Type B pancreatic cell (in vitro differentiated cells): ENCODE data around the gene C8G. TPM values are rescaled to one million over a fixed set of nuclear protein-coding genes. Genes with fewer than 3 reads are reported as not detected.

Source experiments
- DNase-seq: peaks from one replicate; pipeline ENCODE4 v3.0.0; 2021; ENCODE audit warnings: mixed read lengths; ENCODE audit not compliant: unreplicated experiment; ENCODE audit errors: extremely low spot score
- H3K27ac Mint-ChIP-seq: 2 replicates; pipeline ENCODE4 v1.8.0; 2021; ENCODE audit warnings: mild to moderate bottlenecking, mixed read lengths
- H3K27me3 Mint-ChIP-seq: 2 replicates; pipeline ENCODE4 v1.8.0; 2021; ENCODE audit warnings: mixed read lengths
- H3K36me3 Mint-ChIP-seq: 2 replicates; pipeline ENCODE4 v1.8.0; 2021; ENCODE audit warnings: mixed read lengths
- H3K4me1 Mint-ChIP-seq: one replicate; pipeline ENCODE4 v1.8.0; 2021; ENCODE audit warnings: mixed read lengths; ENCODE audit not compliant: unreplicated experiment
- H3K4me3 Mint-ChIP-seq: 2 replicates; pipeline ENCODE4 v1.8.0; 2021; ENCODE audit warnings: mild to moderate bottlenecking, mixed read lengths
- H3K9me3 Mint-ChIP-seq: 2 replicates; pipeline ENCODE4 v1.8.0; 2021; ENCODE audit warnings: mixed read lengths
- total RNA-seq: library from RNA; stranded (reverse); gene quantifications from 2 replicates; pipeline ENCODE4 v1.2.1, GENCODE V29; 2021; ENCODE audit warnings: low replicate concordance
- TF ChIP-seq, protein P1 (sequence below): fragments of 200-600 bp; sonication (generic); conservative IDR thresholded peaks from 2 replicates; pipeline ENCODE4 v1.5.0; 2021; ENCODE audit warnings: antibody characterized with exemption, mild to moderate bottlenecking

The C8G gene
- total RNA-seq, 1 donor from 2014 or later: 2.8 TPM

DNA sequence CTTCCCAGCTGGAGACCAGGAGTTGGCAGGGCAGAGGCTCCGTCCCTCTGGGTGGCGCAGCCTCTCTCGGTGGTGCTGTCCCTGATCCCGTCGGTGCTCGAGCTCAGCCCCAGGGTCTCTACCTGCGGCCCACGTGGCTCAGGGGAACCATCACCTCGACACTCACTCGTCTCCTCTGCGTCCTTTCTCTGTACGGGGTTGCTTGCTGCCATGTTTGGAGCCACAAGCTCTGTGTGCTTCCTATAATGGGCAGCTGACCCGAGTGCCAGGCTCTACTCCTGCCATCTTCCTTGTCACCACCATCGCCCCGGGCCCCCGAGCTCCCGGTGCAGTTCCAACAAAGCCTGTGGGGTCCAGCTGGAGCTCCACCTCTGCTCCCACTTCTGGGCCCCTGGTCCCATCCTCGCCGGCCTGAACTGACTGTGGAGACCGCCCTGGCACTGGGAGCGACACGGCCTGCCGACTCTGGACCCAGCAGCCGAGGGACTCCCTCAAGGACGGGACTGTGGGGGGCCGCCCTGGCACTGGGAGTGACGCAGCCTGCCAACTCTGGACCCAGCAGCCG, 5.5 kb upstream of the C8G start:
- Mint-ChIP-seq H3K27me3 (no peaks in the 10 kb centered on the region), H3K4me1 (no peaks in the 10 kb centered on the region), H3K36me3 (peaks cover 8% of the 10 kb centered on the region), H3K4me3 (no peak overlapping the region), H3K27ac (no peak overlapping the region), H3K9me3 (no peaks in the 10 kb centered on the region)
- no peak for DNase-seq
- TF ChIP-seq, protein P1, sequence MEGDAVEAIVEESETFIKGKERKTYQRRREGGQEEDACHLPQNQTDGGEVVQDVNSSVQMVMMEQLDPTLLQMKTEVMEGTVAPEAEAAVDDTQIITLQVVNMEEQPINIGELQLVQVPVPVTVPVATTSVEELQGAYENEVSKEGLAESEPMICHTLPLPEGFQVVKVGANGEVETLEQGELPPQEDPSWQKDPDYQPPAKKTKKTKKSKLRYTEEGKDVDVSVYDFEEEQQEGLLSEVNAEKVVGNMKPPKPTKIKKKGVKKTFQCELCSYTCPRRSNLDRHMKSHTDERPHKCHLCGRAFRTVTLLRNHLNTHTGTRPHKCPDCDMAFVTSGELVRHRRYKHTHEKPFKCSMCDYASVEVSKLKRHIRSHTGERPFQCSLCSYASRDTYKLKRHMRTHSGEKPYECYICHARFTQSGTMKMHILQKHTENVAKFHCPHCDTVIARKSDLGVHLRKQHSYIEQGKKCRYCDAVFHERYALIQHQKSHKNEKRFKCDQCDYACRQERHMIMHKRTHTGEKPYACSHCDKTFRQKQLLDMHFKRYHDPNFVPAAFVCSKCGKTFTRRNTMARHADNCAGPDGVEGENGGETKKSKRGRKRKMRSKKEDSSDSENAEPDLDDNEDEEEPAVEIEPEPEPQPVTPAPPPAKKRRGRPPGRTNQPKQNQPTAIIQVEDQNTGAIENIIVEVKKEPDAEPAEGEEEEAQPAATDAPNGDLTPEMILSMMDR: no peak

DNA sequence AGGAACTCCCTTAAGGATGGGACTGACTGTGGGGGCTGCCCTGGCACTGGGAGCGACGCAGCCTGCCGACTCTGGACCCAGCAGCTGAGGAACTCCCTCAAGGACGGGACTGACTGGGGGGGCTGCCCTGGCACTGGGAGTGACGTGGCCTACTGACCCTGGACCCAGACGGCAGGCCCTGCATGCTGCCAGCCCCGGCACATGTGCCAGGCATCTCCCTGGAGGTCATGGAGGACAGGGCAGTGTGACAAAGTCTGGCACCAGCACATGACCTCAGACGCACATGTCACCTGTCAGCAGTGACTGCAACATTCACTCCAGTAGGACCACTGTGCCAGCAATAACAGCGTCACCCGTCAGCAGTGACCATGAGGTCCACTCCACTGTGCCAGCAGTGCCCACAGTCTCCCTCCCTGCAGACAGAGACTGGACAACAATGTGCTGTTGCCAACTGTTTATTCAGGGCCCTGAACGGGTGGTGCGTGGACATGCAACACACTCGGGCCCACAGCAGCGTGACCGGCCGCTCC, 5.0 kb upstream of the C8G start:
- no peak for DNase-seq
- Mint-ChIP-seq H3K27ac (no peak overlapping the region), H3K27me3 (no peaks in the 10 kb centered on the region), H3K9me3 (no peaks in the 10 kb centered on the region), H3K36me3 (peaks cover 8% of the 10 kb centered on the region), H3K4me1 (peaks cover 4% of the 10 kb centered on the region), H3K4me3 (no peak overlapping the region)
- TF ChIP-seq, protein P1: no peak

DNA sequence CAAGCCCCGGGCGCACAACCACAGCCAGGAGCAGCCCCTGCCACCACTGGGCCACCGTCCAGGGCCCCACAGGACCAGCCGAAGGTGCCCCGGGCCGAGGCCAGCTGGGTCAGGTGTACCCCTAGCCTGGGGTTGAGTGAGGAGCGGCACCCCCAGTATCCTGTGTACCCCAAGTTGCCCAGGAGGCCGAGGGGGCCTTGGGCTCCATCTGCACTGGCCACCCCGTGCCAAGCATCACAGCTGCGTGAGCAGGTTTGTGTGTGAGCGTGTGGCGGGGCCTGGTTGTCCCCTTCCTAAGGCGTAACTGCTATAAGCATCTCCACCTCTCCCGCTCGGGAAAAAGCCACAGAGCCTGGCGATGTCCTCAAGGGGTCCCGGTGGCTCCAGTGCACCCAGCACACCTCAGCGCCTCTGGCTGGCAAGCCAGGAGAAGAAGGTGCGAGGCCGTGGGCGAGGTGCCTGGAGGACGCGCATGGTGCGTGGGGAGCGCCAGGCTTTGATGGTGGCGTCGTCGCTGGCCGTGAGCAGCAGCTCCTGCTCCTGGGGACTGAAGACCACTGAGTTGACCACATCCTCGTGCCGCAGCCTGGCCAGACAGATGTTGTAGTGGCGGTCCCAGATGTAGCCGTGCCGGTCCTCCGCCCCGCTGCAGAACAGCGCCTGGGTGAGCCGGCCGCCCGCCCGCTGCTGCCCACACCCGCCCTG, 4.4 kb upstream of the C8G start:
- H3K36me3 Mint-ChIP-seq: peaks cover 8% of the 10 kb centered on the region
- H3K27me3 Mint-ChIP-seq: no peaks in the 10 kb centered on the region
- TF ChIP-seq, protein P1: no peak
- H3K9me3 Mint-ChIP-seq: no peaks in the 10 kb centered on the region
- no peak overlapping the region for H3K4me3 Mint-ChIP-seq
- H3K27ac Mint-ChIP-seq: no peak overlapping the region
- DNase-seq: no peak
- peaks cover 4% of the 10 kb centered on the region for H3K4me1 Mint-ChIP-seq

DNA sequence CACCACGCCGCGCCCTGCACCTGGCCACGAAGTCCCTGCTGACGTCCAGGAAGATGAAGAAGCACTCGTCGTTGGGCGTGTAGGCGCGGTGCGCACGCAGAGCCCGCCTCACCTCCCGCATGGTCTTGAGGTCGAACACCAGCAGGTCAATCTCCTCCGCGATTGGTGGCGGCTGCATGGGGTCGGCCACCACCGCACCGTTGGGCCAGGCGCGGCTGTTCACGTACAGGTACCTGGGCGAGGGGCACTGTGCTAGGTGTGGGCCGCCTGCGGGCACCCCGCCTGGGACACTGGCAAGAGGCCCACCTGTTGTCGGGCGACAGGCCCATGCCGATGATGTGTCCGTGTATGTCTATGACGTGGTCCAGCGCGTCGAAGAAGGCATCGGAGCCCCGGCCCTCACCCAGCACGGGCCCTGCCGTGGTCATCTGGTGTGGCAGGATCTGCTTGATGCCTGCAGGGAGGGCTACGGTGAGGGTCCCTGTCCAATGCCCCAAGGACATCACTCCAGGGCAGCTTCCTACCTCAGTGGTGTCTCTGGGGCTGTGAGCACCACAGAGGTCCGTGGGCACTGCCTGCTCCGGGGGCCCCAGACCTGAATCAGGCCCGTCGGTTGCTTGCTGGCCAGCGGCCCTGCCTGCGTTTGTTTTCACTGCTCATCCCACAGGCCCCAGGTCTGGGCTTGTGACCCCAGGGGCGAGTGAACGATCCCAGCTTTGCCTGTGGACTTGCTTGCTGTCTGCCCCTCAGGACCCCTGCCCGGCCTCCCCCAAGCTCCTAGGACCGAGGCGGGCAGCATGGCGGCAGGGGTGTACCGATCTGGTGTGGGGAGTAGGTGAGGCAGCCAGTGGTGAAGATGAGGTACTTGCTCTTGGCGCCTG, 3.6 kb upstream of the C8G start:
- Mint-ChIP-seq H3K4me3 (no peak overlapping the region), H3K27me3 (no peaks in the 10 kb centered on the region), H3K27ac (no peak overlapping the region), H3K9me3 (no peaks in the 10 kb centered on the region), H3K4me1 (peaks cover 4% of the 10 kb centered on the region), H3K36me3 (peaks cover 8% of the 10 kb centered on the region)
- no peak for DNase-seq
- TF ChIP-seq, protein P1: no peak

DNA sequence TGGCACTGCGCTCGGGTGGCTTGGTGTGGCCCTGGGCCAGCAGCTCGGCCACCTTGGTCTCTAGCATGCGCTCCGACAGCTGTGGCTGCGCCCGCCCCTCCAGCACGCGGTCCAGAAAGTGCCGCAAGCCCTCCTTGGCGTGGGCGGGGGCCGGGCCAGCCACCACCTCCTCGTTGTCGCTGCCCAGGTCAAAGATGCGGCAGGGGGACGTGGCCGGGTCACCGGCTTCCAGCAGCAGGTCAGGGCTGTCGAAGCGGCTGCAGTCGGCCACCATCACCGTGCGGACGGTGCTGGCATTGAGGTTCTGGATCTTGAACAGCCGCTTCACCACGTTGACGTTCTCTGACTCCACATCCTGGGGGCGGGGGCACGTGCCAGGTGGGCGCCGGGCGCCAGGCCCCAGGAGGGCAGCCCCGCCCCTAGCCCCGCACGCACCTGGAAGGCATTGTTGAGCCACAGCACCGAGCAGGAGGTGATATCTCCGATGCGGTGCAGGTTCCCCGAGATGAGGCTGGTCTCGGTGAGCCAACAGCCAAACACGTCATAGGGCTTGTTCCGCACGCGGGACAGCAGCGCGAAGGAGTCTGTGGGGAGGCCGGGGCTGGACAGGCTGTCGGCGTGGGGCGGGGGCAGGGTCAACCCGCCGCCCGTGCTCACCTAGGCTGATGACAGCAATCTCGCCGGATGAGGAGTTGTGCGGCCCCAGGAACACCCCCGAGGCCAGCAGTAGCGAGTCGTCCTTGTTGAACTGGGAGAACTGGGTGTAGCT, 2.7 kb upstream of the C8G start:
- no peaks in the 10 kb centered on the region for H3K27me3 Mint-ChIP-seq
- H3K4me1 Mint-ChIP-seq: peaks cover 4% of the 10 kb centered on the region
- peaks cover 7% of the 10 kb centered on the region for H3K36me3 Mint-ChIP-seq
- no peak overlapping the region for H3K27ac Mint-ChIP-seq
- DNase-seq: no peak
- no peaks in the 10 kb centered on the region for H3K9me3 Mint-ChIP-seq
- TF ChIP-seq, protein P1: no peak
- peak overlapping the region; percentile 61 for H3K4me3 Mint-ChIP-seq
